Measurements from ENCODE around the gene CECR2. TPM values are rescaled to one million over a fixed set of nuclear protein-coding genes. Genes with fewer than 3 reads are reported as not detected.
A peak's percentile ranks its signal among the peaks of the same experiment; 100 is the strongest.

CECR2 gene
- total and polyA plus RNA-seq, 2 donors from 2014 or later = 0.58 to 3.4 TPM

DNA sequence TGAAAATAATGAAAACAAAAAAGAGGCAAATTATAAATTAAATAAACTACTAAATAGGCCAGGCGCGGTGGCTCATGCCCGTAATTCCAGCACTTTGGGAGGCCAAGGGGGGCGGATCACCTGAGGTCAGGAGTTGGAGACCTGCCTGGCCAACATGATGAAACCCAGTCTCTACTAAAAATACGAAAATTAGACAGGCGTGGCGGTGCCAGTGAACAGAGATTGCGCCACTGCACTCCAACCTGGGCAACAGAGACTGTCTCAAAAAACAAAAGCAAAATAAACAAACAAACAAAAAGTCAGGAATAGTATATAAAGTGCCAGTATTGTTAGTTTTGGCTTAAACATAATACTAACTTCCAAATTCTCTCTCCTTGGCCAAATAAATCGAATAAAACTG, 37.6 kb upstream of the CECR2 start:
- intact Hi-C loops (cut with DNase I) = no loop called here
- Histone ChIP-seq H3K4me3 (ENCODE audit: low read length in 3 of 3) (no peak overlapping the region), H3K4me1 (ENCODE audit: control insufficient read depth in 2 of 3, insufficient read depth in 2 of 3, low read depth in 1 of 3, low read length in 3 of 3) (no peaks in the 10 kb centered on the region), H3K27ac (ENCODE audit: low read depth in 2 of 2, low read length in 2 of 2) (no peak overlapping the region), H3K27me3 (ENCODE audit: control insufficient read depth, insufficient read depth, low read length) (no peaks in the 10 kb centered on the region), H3K36me3 (ENCODE audit: control insufficient read depth in 2 of 3, insufficient read depth in 3 of 3, low read length in 3 of 3) (no peaks in the 10 kb centered on the region), H3K9ac (ENCODE audit: low read length in 3 of 3) (no peak overlapping the region), H3K9me3 (ENCODE audit: control insufficient read depth in 2 of 3, insufficient read depth in 1 of 3, low read length in 3 of 3) (no peaks in the 10 kb centered on the region)
- DNase-seq (no peak), FAIRE-seq (no peak)
- TF ChIP-seq, protein P1, sequence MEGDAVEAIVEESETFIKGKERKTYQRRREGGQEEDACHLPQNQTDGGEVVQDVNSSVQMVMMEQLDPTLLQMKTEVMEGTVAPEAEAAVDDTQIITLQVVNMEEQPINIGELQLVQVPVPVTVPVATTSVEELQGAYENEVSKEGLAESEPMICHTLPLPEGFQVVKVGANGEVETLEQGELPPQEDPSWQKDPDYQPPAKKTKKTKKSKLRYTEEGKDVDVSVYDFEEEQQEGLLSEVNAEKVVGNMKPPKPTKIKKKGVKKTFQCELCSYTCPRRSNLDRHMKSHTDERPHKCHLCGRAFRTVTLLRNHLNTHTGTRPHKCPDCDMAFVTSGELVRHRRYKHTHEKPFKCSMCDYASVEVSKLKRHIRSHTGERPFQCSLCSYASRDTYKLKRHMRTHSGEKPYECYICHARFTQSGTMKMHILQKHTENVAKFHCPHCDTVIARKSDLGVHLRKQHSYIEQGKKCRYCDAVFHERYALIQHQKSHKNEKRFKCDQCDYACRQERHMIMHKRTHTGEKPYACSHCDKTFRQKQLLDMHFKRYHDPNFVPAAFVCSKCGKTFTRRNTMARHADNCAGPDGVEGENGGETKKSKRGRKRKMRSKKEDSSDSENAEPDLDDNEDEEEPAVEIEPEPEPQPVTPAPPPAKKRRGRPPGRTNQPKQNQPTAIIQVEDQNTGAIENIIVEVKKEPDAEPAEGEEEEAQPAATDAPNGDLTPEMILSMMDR (IDR thresholded peaks at IDR 0.05; ENCODE audit: borderline replicate concordance, extremely low read depth, insufficient read depth) = no peak

DNA sequence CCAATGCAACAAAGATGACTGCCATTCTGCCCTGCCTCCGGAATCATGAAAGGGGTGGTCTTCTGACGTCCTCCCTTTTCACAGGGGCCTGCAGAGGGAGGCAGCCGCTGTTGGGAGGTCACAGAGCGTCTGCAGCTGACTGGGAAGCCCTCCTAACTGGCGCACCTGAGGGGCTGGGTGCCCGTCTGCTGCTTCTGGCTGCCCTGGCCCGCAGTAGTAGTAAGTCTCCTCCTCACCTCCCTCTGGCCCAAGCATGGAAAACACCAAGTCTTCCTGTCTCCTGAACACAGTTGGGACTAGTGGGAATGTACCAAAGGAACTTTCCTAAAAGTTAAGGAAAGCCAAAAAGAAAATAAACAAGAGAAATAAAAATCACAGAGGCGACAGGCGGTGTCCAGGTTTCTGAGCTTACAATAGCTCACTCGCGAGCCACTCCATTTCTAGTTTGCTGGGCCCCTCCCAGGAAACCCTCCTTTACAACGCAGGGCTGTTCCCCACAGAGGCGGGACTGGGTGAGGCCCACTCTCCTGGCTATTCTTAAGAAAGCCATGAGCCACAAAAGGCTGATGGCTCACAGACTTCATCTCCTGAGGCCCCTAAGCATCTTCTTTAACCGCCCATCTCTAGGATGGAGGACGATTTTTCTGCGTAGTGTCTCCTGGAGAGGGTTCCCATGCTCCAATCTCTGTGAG, 37.0 kb upstream of the CECR2 start:
- Histone ChIP-seq H3K9me3 (ENCODE audit: control insufficient read depth in 2 of 3, insufficient read depth in 1 of 3, low read length in 3 of 3) (no peaks in the 10 kb centered on the region), H3K27ac (ENCODE audit: low read depth in 2 of 2, low read length in 2 of 2) (no peak overlapping the region), H3K4me1 (ENCODE audit: control insufficient read depth in 2 of 3, insufficient read depth in 2 of 3, low read depth in 1 of 3, low read length in 3 of 3) (no peaks in the 10 kb centered on the region), H3K36me3 (ENCODE audit: control insufficient read depth in 2 of 3, insufficient read depth in 3 of 3, low read length in 3 of 3) (no peaks in the 10 kb centered on the region), H3K27me3 (ENCODE audit: control insufficient read depth, insufficient read depth, low read length) (no peaks in the 10 kb centered on the region), H3K9ac (ENCODE audit: low read length in 3 of 3) (no peak overlapping the region), H3K4me3 (ENCODE audit: low read length in 3 of 3) (no peak overlapping the region)
- TF ChIP-seq, protein P1 (IDR thresholded peaks at IDR 0.05; ENCODE audit: borderline replicate concordance, extremely low read depth, insufficient read depth) = no peak
- FAIRE-seq (no peak), DNase-seq (no peak)
- intact Hi-C loops (cut with DNase I) = no loop called here

DNA sequence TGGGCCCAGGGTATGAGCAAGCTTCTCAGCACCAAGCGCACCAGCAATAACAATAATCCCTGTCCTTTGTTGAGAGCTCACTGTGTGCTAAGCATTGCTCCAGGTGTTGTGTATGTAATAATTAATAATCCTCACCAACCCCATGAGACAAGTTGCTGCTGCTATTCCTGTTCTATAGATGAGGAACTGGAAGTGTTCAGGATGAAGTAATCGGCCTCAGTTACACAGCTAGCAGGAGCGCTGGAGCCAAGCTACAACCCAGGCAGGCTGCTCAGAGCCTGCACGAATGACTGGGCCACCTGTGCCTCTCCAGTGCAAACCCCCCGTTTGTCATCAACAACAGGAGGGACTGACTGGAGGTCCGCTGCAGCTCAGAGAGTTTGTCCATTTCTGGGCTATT, 35.2 kb upstream of the CECR2 start:
- TF ChIP-seq, protein P1 (IDR thresholded peaks at IDR 0.05; ENCODE audit: borderline replicate concordance, extremely low read depth, insufficient read depth) = no peak

DNA sequence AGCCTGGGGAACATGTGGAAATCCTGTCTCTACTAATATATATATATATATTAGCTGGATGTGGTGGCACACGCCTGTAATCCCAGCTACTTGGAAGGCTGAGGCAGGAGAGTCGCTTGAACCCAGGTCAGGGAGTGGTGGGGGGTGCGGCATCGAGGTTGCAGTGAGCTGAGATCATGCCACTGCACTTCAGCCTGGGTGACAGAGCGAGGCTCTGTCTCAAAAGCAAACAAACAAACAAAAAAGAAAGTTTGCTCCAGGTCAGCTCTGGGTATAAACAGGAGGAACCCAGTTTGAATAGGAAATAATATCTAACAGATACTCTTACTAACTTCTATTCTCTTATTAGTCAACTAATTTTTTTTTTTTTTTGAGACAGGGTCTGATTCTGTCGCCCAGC, 34.3 kb upstream of the CECR2 start:
- FAIRE-seq (no peak), DNase-seq (no peak)
- Histone ChIP-seq H3K27me3 (ENCODE audit: control insufficient read depth, insufficient read depth, low read length) (no peaks in the 10 kb centered on the region), H3K4me1 (ENCODE audit: control insufficient read depth in 2 of 3, insufficient read depth in 2 of 3, low read depth in 1 of 3, low read length in 3 of 3) (no peaks in the 10 kb centered on the region), H3K9ac (ENCODE audit: low read length in 3 of 3) (no peak overlapping the region), H3K4me3 (ENCODE audit: low read length in 3 of 3) (no peak overlapping the region), H3K9me3 (ENCODE audit: control insufficient read depth in 2 of 3, insufficient read depth in 1 of 3, low read length in 3 of 3) (no peaks in the 10 kb centered on the region), H3K36me3 (ENCODE audit: control insufficient read depth in 2 of 3, insufficient read depth in 3 of 3, low read length in 3 of 3) (no peaks in the 10 kb centered on the region), H3K27ac (ENCODE audit: low read depth in 2 of 2, low read length in 2 of 2) (no peak overlapping the region)
- intact Hi-C loops (cut with DNase I) = no loop called here
- TF ChIP-seq, protein P1 (IDR thresholded peaks at IDR 0.05; ENCODE audit: borderline replicate concordance, extremely low read depth, insufficient read depth) = no peak

More for the DNA sequence above, 35.2 kb upstream of the CECR2 start:
- H3K9me3 ChIP-seq (ENCODE audit: control insufficient read depth in 2 of 3, insufficient read depth in 1 of 3, low read length in 3 of 3) = no peaks in the 10 kb centered on the region
- no peak overlapping the region for H3K4me3 ChIP-seq (ENCODE audit: low read length in 3 of 3)
- no peak overlapping the region for H3K27ac ChIP-seq (ENCODE audit: low read depth in 2 of 2, low read length in 2 of 2)
- no peaks in the 10 kb centered on the region for H3K36me3 ChIP-seq (ENCODE audit: control insufficient read depth in 2 of 3, insufficient read depth in 3 of 3, low read length in 3 of 3)
- peak in 2 of 5 donors; percentile 19 to 25 for DNase-seq
- no peaks in the 10 kb centered on the region for H3K4me1 ChIP-seq (ENCODE audit: control insufficient read depth in 2 of 3, insufficient read depth in 2 of 3, low read depth in 1 of 3, low read length in 3 of 3)
- no peaks in the 10 kb centered on the region for H3K27me3 ChIP-seq (ENCODE audit: control insufficient read depth, insufficient read depth, low read length)
- FAIRE-seq = no peak
- no peak overlapping the region for H3K9ac ChIP-seq (ENCODE audit: low read length in 3 of 3)
- intact Hi-C loops (cut with DNase I) = no loop called here
